ENCODE data around the gene TTC7B.

DNA sequence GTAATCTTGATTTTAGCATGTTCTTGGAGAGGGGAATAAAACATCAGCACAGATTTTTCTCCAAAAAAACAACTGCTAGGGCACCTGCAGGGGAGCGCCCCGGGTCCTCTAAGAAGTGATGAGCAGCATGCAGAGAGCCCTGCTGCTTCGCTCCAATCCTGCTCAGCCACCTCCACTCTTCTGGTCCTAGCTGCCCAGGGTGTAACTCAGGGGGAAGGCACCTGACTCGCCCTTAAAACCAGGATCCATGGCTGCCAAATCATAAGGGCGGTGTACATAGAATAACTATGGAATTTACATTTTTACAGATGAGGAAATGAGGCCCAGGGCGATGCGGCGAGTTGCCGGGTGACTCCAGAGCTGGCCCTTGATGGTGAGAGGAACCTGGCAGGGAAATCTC is 214.7 kb downstream of the TTC7B start:
- TF ChIP-seq POLR2AphosphoS2 (IDR thresholded peaks at IDR 0.05; ENCODE audit: low read depth, low read length) (no peak), POLR2AphosphoS5 (IDR thresholded peaks at IDR 0.05; ENCODE audit: low read length) (no peak), MTA3 (IDR thresholded peaks at IDR 0.05; ENCODE audit: borderline replicate concordance, low read length) (no peak), TBL1XR1 (IDR thresholded peaks at IDR 0.05; ENCODE audit: low read depth, low read length) (no peak)
